Measurements from ENCODE around the gene MGAT5.

GRCh38 chr2:134389381-134389780, 135.5 kb downstream of the MGAT5 start:
- no peak for TF ChIP-seq POLR2A (IDR thresholded peaks at IDR 0.05; ENCODE audit: low read depth)
- TF ChIP-seq, protein P1, sequence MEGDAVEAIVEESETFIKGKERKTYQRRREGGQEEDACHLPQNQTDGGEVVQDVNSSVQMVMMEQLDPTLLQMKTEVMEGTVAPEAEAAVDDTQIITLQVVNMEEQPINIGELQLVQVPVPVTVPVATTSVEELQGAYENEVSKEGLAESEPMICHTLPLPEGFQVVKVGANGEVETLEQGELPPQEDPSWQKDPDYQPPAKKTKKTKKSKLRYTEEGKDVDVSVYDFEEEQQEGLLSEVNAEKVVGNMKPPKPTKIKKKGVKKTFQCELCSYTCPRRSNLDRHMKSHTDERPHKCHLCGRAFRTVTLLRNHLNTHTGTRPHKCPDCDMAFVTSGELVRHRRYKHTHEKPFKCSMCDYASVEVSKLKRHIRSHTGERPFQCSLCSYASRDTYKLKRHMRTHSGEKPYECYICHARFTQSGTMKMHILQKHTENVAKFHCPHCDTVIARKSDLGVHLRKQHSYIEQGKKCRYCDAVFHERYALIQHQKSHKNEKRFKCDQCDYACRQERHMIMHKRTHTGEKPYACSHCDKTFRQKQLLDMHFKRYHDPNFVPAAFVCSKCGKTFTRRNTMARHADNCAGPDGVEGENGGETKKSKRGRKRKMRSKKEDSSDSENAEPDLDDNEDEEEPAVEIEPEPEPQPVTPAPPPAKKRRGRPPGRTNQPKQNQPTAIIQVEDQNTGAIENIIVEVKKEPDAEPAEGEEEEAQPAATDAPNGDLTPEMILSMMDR (IDR thresholded peaks at IDR 0.05): no peak
- no peak for TF ChIP-seq EP300 (IDR thresholded peaks at IDR 0.05)
